Gastroesophageal sphincter (tissue), 3 donors: ENCODE results near the gene NHEJ1.

Source experiments
- CTCF ChIP-seq, 4 experiments: fragments of 200-600 bp in 2 of 4; fragments of 450-650 bp in 2 of 4; sonication (generic) in 1 of 4; IDR thresholded peaks; one replicate each; pipeline ENCODE4 v1.5.1; 2017 to 2019; ENCODE audit warnings: antibody characterized with exemption in 4 of 4, mild to moderate bottlenecking in 2 of 4, moderate library complexity in 2 of 4
- EP300 ChIP-seq: sonication (generic); formaldehyde crosslinking; IDR thresholded peaks from one replicate; pipeline ENCODE4 v1.6.1; 2017; ENCODE audit warnings: antibody characterized with exemption, mild to moderate bottlenecking

GRCh38 chr2:219062081-219062480 lies 98.5 kb downstream of the NHEJ1 start:
- TF ChIP-seq CTCF (IDR thresholded peaks at IDR 0.05) = no peak
- no peak for TF ChIP-seq EP300
